Measurements from ENCODE around the gene POU2F1.

Gene POU2F1

GRCh38 chr1:167442854-167443565, 222.3 kb downstream of the POU2F1 start:
- DNase-seq (ENCODE audit: low read depth), result no peak

- no peak for DNase-seq (ENCODE audit: low read depth)
These were observed 223.1 kb downstream of the POU2F1 start for GRCh38 chr1:167443757-167444156.

DNA sequence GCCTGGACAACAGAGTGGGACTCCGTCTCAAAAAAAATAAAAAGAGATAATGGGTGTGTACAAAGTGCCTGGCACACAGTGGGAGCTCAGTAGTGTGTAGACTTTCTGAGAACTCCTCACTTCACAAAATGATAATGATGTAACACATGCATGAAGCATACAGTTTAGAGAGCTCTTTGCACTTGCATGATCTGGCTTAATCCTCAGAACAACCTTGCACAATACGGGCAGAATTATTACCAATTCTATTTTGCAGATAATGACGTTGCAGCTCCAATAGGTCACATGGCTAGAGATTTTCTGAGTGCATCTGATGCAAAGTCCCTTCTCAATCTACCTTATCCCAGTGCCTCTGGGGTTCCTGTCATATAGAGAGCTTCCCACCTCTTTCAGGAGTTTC, 226.3 kb downstream of the POU2F1 start:
- no peak for DNase-seq (ENCODE audit: low read depth)

DNA sequence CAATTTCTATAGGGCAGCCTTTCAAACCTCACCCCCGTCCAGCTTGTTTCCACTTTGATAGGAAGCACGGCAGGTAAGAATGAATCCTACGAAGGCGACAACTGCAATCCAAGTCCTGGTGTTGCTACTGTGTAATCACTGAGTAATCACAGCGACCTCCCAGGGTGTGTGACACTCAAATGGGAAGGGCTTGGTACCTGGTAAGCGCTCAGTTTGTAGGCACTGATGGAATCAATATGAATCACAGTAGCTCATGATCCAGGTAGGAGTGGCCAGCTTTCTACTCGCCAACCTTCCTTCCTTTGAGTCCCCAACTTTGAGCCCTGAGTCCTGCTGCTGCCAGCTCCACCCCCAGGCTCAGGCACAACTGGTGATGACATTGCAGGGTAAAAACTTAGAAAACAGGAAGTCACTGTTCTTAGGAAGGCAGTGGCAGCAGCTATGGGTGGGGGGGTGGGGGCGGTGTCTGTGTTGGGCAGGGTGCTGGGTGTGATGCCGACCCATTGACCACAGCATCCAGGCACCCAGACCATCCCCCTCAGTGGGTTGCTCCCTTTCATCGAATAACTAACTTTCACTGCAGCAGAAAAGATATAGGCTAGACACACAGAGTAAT, 226.9 kb downstream of the POU2F1 start:
- no peak for DNase-seq (ENCODE audit: low read depth)

DNA sequence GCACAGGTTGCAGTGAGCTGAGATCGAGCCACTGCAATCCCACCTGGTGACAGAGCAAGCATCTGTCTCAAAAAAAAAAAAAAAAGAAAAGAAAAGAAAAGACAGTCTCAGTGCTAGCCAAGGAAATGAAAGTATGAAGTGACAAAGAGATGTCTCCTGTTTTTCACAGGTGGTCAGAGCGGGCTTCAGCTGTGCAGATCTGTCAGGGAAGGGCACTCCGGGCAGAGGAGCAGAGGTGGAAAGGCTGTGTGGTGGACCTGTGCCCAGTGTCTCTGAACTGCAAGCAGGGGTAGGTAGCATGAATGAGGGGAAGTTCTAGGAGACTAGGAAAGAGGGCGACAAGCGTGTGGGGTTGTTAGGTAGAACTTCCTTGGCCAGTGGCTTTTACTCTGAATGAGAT, 230.2 kb downstream of the POU2F1 start:
- no peak for DNase-seq (ENCODE audit: low read depth)

- no peak for DNase-seq (ENCODE audit: low read depth)
These were observed 231.8 kb downstream of the POU2F1 start for GRCh38 chr1:167452483-167452882.

- DNase-seq (ENCODE audit: low read depth), result no peak
These were observed 232.4 kb downstream of the POU2F1 start for GRCh38 chr1:167453123-167453522.

- DNase-seq (ENCODE audit: low read depth), result no peak
These were observed 233.7 kb downstream of the POU2F1 start for GRCh38 chr1:167454304-167454893.

DNA sequence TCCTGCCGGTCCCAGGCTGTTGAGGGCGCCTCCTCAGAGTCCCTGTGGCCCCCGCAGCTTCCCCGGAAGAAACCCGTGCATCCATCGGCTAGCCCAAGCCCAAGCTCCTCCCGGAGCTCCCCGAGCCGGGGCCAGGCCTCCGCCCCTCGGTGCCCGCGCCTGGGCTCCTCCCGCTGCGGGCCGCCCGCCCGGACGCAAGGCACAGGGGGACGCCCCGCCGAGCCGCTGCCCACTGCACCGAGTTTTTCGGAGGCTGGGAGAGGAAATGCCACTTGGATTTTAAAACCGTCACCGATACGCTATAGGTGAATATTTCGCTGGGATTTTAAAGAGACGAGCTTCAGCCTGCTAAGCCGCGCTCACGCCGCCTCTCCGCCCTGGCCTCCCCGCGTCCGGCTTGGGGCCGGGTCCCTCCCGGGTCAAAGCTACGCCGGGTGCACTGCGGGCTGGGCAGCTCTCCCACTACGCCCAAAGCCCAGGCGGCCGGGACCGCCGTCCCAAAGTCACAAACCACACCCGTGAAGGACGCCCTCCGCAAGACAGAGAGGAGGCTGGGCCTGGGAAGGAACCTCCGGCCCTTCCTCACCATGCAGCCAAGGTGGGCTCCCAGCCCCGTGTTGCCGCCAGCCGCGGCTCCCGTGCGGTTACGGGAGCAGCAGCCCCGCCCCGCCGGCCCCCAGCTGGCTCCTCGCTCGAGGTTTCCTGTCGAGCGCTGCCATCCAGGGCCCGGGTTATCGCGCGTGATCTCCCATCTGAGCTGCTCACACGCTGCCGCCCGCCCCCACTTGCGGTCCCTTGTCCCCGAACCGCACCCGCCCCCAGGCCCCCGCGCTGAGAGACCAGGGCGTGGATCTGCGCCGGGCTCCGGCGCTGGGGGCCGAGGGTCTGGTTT, 234.5 kb downstream of the POU2F1 start:
- DNase-seq (ENCODE audit: low read depth), result peak; percentile 4

DNA sequence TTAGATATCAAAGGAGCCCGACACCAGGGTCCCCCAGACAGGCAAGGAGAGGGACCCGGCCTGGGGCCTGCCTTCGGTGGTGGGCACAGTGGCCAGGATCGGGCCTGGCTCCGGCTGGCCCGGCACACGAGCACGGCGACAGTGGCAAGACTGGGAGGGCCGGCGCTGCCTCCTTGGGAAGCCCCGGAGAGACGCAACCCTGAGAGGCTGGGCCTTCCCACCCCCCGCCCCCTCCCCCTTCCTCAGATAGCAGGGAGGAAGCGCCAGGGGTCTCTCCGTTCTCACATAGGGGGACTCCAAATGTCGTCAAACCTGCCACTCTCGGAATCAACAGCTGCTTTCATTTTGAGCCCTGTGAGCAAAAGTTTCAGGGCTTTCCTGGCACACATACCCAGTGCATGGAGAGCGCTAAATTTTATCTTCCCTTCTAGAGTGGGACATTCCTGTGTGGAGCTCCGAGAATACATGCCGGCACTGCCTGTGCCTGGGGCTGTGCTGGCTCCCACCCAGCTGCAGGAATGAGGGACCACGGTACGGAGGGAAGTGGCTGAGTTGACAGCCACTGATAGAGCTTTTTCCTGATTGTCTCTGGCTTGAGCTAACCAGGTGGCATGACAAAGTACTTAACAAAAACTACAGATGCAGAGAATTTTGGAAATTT, 235.2 kb downstream of the POU2F1 start:
- DNase-seq (ENCODE audit: low read depth), result no peak

- DNase-seq (ENCODE audit: low read depth), result no peak
These were observed 235.8 kb downstream of the POU2F1 start for GRCh38 chr1:167456524-167456923.

- DNase-seq (ENCODE audit: low read depth), result no peak
These were observed 236.2 kb downstream of the POU2F1 start for GRCh38 chr1:167456926-167457325.

DNA sequence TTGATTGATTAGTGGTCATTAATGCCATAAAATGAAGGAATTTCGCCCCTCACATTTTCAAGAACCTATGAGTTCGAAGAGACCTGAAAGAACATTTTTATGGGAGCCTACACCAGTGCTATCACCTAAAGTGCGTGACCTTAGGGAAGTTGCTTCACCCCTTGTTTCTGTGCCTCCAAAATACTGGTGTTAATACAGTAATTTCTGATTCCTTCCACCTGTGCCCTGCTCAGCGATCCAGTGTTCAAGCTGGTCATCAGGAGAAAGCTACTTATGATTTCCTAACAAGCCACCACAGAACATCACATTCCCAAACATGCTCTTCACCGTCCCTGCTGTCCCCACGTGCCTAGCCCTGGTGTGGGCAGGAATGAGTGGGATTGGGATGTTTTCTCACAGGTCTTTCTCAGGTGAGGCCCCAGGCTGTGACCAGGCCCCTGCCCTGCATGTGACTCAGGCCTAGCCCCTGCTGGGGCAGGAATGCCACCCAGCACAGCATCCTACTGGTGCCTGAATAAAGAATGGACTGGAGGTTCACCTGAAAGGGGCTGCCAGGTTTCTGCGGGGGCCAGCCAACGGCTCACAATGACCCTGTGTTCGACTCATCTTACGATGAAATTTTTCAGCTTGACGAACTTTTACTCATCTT, 237.4 kb downstream of the POU2F1 start:
- no peak for DNase-seq (ENCODE audit: low read depth)

DNA sequence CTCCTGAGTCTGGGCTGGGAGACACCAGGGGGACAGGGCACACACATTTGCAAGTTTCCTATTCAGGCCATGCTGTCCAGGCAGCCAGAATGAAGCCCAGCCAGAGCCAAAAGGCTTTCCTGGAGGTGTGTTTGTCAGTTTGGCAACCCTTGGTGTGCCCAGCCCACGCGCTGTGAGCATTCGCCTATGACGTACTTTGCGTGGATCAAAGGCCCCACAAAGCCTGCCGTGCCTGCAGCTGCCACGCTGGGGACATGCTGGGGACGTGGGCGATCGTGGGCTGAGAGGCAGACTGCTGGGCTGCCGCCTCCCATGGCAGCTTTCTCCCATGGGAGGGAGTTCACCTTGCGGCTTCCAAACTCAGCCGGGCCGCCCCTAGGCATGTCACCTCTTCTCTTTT, 240.2 kb downstream of the POU2F1 start:
- DNase-seq (ENCODE audit: low read depth), result no peak

DNA sequence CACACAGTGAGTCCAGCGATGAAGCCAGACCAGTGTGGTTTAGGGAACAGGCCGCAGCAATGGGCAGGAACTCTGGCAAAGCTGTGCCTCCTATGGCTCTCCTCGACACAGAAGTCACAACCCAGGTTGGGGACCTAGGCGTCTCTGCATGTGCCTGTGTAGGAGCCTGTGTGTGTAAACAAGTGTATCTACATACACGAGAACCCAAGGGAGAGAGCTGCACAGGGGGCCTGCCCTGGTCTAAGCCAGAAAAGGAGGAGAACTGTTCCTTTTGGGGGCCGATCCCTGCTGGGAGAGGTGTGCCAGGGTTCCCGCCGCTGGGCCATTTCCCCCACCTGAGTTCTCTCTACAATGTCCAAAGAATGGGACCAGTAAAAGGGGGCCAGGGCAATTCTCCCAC, 241.7 kb downstream of the POU2F1 start:
- no peak for DNase-seq (ENCODE audit: low read depth)

- no peak for DNase-seq (ENCODE audit: low read depth)
These were observed 242.4 kb downstream of the POU2F1 start for GRCh38 chr1:167463080-167463479.

- no peak for DNase-seq (ENCODE audit: low read depth)
These were observed 243.3 kb downstream of the POU2F1 start for GRCh38 chr1:167463875-167464575.

- no peak for DNase-seq (ENCODE audit: low read depth)
These were observed 244.3 kb downstream of the POU2F1 start for GRCh38 chr1:167465018-167465417.

GRCh38 chr1:167465743-167466142, 245.1 kb downstream of the POU2F1 start:
- no peak for DNase-seq (ENCODE audit: low read depth)

- DNase-seq (ENCODE audit: low read depth), result no peak
These were observed 246.5 kb downstream of the POU2F1 start for GRCh38 chr1:167467126-167467710.

Data from HS-27A (cell line).